ENCODE measurements around the gene EVI2A. TPM values are rescaled to one million over a fixed set of nuclear protein-coding genes. Genes with fewer than 3 reads are reported as not detected.

Gene EVI2A
- total and polyA plus RNA-seq, 3 donors from 2014 or later, result 0.16 to 2.8 (median 2.2) TPM

GRCh38 chr17:31269578-31269983, 51.8 kb downstream of the EVI2A start:
- H3K27me3 ChIP-seq, result no peaks in the 10 kb centered on the region
- H3K27ac ChIP-seq, result no peak overlapping the region
- intact Hi-C loops (cut with DNase I; ENCODE audit: low total_unique reads), result no loop called here
- no peaks in the 10 kb centered on the region for H3K36me3 ChIP-seq (ENCODE audit: low read depth, missing control alignments)
- 24 to 37% methylated on average over 1 of the region's 1 CpG for WGBS, 2 donors
- H3K4me3 ChIP-seq, result no peak overlapping the region
- no peaks in the 10 kb centered on the region for H3K4me1 ChIP-seq
- no peaks in the 10 kb centered on the region for H3K9me3 ChIP-seq
- TF ChIP-seq POLR2A (IDR thresholded peaks at IDR 0.05), result no peak
- TF ChIP-seq, protein P1, sequence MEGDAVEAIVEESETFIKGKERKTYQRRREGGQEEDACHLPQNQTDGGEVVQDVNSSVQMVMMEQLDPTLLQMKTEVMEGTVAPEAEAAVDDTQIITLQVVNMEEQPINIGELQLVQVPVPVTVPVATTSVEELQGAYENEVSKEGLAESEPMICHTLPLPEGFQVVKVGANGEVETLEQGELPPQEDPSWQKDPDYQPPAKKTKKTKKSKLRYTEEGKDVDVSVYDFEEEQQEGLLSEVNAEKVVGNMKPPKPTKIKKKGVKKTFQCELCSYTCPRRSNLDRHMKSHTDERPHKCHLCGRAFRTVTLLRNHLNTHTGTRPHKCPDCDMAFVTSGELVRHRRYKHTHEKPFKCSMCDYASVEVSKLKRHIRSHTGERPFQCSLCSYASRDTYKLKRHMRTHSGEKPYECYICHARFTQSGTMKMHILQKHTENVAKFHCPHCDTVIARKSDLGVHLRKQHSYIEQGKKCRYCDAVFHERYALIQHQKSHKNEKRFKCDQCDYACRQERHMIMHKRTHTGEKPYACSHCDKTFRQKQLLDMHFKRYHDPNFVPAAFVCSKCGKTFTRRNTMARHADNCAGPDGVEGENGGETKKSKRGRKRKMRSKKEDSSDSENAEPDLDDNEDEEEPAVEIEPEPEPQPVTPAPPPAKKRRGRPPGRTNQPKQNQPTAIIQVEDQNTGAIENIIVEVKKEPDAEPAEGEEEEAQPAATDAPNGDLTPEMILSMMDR (IDR thresholded peaks at IDR 0.05), result no peak
- no peak for DNase-seq

DNA sequence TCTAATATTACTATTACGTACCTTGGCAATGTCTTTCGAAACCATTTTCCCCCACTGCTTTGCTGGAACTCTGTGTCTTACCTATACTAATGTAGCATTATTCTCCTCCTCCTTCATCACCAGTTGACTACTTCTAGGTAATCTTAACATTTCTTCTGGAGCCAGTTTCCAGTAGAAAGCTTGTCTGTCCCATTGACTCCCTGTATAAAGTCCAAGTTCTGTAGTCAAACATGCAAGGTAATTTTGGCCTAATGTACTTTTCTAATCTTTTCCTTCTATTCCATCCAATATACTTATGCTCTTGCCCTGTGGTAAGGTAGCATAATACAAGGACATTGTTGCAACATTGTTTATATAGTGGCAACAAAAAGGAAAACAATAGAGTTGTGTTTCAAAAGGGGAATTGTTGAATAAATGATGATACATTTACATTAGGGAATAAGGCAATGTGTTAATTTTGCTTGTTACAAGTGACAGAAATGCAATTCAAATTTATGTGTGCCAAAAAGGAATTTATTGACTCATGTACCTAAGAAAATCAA, 52.3 kb downstream of the EVI2A start:
- no peak overlapping the region for H3K27ac ChIP-seq
- no peak for TF ChIP-seq POLR2A (IDR thresholded peaks at IDR 0.05)
- TF ChIP-seq, protein P1 (IDR thresholded peaks at IDR 0.05), result no peak
- no peaks in the 10 kb centered on the region for H3K36me3 ChIP-seq (ENCODE audit: low read depth, missing control alignments)
- no peak overlapping the region for H3K4me3 ChIP-seq
- no peaks in the 10 kb centered on the region for H3K4me1 ChIP-seq
- 74 to 84% methylated on average over 2 of the region's 2 CpGs for WGBS, 2 donors
- H3K9me3 ChIP-seq, result no peaks in the 10 kb centered on the region
- no peak for DNase-seq
- H3K27me3 ChIP-seq, result no peaks in the 10 kb centered on the region
- intact Hi-C loops (cut with DNase I; ENCODE audit: low total_unique reads), result no loop called here

Other genes with a start within 250 kb of the EVI2A start
- 10 to 100 TPM; 97.6 to 99.0 TPM for gene NF1, start 226.6 kb downstream of the EVI2A start, total RNA-seq
- gene NF1, start 226.6 kb downstream of the EVI2A start, polyA plus RNA-seq (ENCODE audit: insufficient read depth, low read depth, low replicate concordance), result 60.6 TPM
- not detected for gene OMG, start 24.4 kb downstream of the EVI2A start, total RNA-seq
- gene OMG, start 24.4 kb downstream of the EVI2A start, polyA plus RNA-seq (ENCODE audit: insufficient read depth, low read depth, low replicate concordance), result 0.95 TPM
- 1 to 10 TPM; 1.4 to 3.4 TPM for gene EVI2B, start 7.6 kb downstream of the EVI2A start, total RNA-seq
- 6.0 TPM for gene EVI2B, start 7.6 kb downstream of the EVI2A start, polyA plus RNA-seq (ENCODE audit: insufficient read depth, low read depth, low replicate concordance)
- gene RAB11FIP4, start 70.1 kb upstream of the EVI2A start, total RNA-seq, result 10 to 100 TPM; 44.3 to 90.2 TPM
- gene RAB11FIP4, start 70.1 kb upstream of the EVI2A start, polyA plus RNA-seq (ENCODE audit: insufficient read depth, low read depth, low replicate concordance), result 104 TPM

All from testis (tissue), 3 donors.